GM18499 (cell line): ENCODE measurements around the gene PARN.

Source experiments
- ATAC-seq: cut with Tn5 transposase; IDR thresholded peaks from one replicate; pipeline ENCODE4 v1.9.1; 2021; ENCODE audit warnings: moderate number of reproducible peaks; ENCODE audit not compliant: insufficient read depth, unreplicated experiment

Gene PARN

GRCh38 chr16:14502932-14503741 is 126.9 kb downstream of the PARN start:
- no peak for ATAC-seq

- ATAC-seq, result no peak
Observed at GRCh38 chr16:14502256-14502875, 127.7 kb downstream of the PARN start.

DNA sequence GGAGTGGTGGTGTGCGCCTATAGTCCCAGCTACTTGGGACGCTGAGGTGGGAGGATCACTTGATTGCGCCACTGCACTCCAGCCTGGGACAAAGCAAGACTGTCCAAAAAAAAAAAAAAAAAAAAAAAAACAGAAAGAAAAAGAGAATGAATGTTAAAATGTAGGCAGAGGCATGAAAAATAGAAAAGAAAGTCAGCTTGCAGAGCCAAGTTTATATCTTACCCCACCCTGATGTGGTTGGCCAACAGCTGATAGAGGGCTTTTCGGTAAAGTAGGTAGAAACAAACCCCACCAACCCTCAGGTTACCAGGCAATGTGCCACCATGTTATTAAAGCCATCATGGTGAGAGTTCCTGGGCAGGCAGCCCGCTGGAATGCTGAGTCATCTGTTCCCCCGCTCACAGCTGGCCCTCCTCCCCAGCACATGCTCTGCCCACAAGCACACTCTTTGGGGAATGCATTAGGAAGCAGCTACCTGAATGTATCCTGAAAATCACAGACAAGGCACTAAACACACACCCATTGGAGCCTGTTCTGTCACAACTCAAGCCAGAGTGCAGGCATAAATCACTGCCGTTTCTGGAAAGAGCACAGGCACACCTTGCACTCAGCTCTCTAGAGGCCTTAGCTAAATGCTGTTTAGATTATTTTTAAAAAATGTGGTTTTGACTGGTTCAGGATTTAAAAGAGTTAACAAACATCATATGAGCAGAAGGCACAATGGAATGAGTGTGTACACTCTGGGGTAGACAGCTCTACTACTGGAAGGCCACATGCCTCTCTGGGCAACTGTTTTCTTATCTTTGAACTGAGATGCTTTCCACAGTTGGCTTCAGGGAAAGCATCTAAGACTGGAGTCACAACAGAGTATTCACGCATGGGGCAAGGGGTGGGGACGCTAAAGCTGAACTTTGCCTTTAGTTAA is 128.5 kb downstream of the PARN start:
- no peak for ATAC-seq

DNA sequence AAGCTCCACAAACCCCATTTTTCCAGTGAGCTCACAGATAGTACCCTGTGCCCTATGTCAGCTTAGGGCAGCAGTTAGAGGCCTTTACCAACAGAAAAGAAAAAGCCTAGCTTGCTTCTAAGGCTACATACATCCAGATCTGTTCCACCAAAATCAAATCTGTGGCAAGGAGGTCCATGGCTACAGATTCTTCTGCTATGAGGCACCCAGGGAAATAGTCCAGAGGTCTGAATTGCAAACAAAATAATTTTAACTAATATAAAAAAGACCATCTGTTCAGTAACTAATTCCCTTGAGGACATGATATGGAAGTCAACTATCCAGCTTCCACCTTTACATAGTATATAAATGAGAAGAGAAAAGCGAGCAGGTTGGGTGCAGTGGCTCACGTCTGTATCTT is 129.3 kb downstream of the PARN start:
- ATAC-seq, result no peak

GRCh38 chr16:14499110-14499509 is 130.9 kb downstream of the PARN start:
- no peak for ATAC-seq

- no peak for ATAC-seq
Observed at GRCh38 chr16:14497245-14498082, 132.6 kb downstream of the PARN start.

DNA sequence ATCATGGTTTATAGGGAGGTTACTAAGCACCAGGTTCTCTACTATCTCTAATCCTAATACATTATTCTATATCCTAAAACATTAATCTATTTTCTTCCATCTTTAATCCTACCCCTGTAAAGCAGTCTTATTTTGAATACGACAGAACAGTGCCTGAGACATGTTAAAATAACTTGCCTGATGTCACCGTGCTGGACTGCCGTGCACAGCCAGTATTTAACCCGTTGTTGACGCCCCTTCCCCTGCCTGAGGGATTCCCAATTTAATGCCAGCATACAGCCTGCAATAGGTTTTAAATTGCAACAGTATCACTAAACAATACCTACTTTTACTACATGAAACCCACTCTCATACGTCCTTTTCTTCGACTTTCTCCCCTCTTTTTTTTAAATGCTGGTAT is 133.3 kb downstream of the PARN start:
- ATAC-seq, result no peak

DNA sequence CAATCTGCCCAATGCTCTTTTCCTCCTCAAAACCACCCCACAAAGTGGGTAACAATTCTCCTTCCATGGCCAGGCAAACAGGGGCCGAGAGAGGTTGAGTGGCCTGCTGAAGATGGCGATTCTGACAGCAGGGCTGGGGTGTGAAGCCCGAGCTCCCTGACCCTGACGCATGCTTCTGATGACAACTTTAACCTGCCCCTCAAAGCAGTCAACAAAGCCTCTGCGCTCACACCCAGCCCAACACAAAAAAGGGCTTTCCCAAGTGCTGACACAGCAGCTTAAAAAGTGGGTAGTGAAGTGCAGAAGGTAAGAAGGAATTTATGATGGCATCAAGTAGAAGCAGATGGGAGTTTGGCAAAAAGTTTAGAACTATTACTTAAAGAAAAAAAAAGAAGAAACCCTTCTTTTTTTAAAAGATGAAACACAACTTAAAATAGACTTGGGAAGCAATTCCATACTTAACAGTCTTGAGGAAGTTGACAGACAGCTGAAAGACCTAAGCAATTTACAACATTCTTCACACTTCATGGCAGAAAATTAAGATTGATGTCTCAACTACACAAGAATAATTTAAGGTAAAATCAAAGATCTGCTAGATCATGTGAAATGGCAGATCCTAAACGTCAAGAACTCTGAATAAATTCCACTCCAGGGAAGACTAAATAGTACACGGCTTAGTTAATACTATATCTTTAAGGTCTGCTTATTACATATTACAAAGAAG is 133.9 kb downstream of the PARN start:
- no peak for ATAC-seq

GRCh38 chr16:14495213-14496046 is 134.6 kb downstream of the PARN start:
- no peak for ATAC-seq

GRCh38 chr16:14494396-14494966 is 135.6 kb downstream of the PARN start:
- no peak for ATAC-seq

GRCh38 chr16:14493791-14494190 is 136.3 kb downstream of the PARN start:
- ATAC-seq, result no peak

- no peak for ATAC-seq
Observed at GRCh38 chr16:14492614-14493013, 137.4 kb downstream of the PARN start.

DNA sequence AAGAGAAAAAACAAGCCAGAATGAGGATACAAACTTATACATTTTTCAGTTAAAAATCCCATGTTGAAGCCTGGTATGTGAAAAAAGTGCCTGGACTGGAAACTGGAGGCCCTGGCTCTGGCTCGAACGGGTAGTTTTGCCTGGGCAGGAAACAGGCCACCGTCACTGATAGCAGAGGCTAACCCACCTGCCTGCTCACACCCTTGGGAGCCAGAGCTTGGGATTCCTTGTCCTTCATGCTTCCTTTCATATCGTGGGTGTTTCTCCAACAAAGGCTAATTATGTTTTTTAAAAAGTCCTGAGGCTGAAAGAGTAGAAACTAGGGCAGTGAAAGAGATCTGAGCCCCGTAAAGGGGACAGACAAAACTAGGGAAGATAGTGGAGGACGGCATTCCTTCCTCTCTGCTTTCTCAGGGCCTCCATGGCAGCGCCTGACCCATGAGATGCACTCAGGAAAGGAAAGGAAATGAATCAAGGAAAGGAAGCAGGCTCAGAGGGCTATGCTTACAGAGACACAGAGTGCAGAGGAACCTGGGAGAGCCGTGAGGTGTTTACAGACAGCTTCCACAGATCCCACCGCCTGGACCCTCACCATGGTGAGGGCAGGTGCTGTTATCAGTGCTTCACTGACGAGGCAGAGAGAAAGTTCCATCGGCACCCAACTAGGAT is 138.1 kb downstream of the PARN start:
- ATAC-seq, result no peak

DNA sequence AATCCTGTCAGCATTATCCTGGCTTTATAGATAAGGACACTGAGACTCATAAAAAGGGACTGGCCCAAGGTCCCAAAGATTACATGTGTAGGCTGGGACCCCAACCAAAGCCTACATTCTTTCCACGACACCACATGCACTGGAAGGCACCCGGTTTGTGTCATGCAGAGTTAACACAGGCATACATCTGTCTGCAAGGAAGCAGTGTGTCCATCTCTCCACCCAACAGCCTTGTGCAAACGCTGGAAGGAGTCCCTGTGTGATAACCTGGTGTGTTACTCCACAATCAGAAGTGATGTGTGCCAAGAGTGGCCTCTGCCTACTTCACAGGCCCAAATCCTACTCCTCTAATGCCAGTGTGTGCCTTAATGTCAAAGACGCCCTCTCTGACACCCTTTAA is 139.8 kb downstream of the PARN start:
- no peak for ATAC-seq

DNA sequence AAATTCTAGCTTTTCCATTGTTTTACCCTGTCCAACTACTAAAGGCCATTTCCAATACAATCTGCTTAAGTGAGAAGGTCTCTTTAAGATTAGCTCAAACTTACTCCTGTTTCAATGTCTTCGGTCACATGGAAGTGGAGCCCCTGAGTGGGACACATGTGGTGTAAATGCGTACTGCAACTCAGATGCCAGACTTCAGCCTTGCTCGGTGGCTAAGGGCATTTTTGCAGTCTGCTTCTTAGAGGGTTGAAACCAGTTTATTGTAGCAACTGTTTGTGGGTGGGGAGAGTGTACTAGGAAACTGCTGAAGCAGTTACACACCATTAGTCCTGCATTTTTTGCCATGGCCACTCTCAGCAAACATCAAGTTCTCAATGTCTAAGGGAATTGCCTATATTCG is 140.6 kb downstream of the PARN start:
- ATAC-seq, result no peak

GRCh38 chr16:14487579-14487978 is 142.5 kb downstream of the PARN start:
- no peak for ATAC-seq

DNA sequence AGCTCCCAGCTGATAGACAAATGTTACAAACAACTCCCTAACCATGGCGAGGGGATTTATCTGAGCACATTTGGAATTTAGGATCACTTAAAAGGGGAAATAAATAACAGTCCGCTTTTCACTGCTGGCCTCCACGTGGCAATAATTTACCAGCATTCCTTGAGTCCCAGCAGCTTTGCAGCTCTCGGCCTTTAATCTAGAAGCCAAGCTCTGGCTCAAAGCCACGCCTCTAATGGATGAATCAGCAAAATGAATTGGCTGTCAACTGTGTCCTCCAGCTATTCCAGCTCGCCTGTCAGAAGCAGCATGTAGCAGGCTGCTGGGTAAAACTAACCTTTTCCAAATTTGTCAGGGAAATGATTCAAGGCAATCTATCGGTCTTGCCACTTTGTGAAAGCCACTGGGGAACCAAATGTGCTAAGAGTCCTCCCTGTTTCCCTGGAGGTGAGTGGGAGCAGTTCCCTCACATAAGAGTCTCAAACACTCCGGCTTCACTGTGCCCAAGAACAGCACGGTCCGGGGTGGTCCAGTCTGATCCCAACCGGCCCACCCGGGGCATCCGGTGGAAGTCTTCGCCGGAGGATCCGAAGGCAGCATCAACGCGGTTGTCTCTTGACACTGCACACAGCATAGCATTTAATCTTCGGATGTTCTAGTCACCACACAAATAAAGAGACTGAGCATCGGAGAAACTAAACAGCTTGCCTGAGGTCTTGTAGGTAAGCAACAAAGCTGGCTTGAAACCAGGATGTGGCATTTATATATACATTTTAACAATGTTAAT is 143.3 kb downstream of the PARN start:
- no peak for ATAC-seq
